ENCODE measurements around the gene DCDC1.

DCDC1 gene

DNA sequence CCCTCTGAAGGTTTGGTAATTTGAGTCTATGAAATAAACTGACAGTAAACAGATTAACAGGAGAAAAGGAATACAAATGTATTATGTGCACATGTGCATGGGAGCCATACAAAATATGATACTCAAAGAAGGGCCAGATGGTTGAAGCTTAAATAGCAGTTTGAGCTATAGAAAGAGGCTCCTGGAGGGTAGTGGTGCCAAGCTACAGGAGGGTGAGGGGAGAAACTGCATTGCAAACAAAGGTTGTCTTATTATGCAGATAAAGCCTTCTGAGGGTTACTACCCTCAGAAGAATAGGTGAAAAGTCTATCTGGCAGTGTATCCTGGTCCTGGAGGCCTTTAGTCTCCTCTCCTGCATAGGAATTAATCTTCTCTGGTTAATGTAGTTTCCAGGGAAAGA lies 516.1 kb downstream of the DCDC1 start:
- TF ChIP-seq POLR2A (IDR thresholded peaks at IDR 0.05; ENCODE audit: low read length) (no peak), GATA1 (IDR thresholded peaks at IDR 0.05; ENCODE audit: low read depth, low read length) (no peak)
- no peak for DNase-seq

DNA sequence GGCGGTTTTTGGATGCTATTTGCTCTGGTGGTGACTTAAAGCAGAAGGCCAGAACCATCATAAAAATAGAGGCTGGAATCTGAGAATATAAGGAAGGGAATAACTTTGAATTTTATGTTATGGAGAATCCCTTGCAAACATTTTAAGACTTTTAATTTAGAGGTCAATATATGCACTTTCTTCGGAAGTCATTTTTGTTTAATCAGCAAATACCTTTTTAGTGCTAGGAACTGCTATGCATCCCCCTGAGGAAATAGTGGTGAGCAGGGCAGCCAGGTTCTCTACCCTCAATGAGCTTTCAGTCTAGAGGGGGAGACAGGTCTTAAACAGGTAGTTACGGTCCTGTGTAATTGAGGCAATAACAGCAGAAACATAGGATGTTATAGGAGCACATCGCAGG lies 516.9 kb downstream of the DCDC1 start:
- DNase-seq, result no peak
- TF ChIP-seq POLR2A (IDR thresholded peaks at IDR 0.05; ENCODE audit: low read length), result no peak
- TF ChIP-seq GATA1 (IDR thresholded peaks at IDR 0.05; ENCODE audit: low read depth, low read length), result no peak

DNA sequence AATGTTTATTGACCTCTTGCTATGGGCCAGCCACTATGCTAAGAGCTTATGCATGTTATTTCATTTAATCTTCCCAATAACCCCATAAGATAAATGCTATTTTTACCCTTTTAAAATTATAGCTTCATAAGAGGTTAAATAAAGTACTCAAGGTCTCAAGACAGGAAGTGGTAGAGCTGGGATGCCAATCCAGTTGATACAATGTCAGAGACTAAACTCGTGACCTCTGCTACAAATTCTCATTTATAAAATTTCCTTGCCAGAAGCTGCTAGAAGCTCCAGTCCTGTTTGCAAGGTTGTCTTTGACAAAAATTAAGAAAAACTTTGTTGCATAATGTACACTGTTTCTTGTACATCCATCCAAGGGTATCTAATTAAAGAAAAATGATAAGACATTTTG lies 517.4 kb downstream of the DCDC1 start:
- TF ChIP-seq POLR2A (IDR thresholded peaks at IDR 0.05; ENCODE audit: low read length) (no peak), GATA1 (IDR thresholded peaks at IDR 0.05; ENCODE audit: low read depth, low read length) (no peak)
- DNase-seq, result no peak

DNA sequence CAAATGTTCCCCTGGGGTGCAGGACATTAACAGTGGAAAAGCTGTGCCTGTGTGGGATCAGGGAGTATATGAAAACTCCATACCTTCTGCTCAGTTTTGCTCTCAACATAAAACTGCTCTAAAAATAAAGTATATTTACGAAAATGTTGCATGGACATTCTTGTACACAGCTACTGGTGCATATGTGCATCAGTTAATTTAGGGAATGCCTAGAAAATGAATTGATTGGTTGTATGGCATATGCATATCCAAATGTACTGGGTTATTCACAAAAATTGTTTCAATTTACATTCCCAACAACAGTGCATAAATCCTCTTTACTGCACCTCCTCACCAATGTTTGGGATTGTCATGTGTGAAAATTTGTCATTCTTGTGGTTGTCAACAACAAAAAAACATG lies 532.3 kb downstream of the DCDC1 start:
- DNase-seq, result no peak
- TF ChIP-seq GATA1 (IDR thresholded peaks at IDR 0.05; ENCODE audit: low read depth, low read length) (no peak), POLR2A (IDR thresholded peaks at IDR 0.05; ENCODE audit: low read length) (no peak)

DNA sequence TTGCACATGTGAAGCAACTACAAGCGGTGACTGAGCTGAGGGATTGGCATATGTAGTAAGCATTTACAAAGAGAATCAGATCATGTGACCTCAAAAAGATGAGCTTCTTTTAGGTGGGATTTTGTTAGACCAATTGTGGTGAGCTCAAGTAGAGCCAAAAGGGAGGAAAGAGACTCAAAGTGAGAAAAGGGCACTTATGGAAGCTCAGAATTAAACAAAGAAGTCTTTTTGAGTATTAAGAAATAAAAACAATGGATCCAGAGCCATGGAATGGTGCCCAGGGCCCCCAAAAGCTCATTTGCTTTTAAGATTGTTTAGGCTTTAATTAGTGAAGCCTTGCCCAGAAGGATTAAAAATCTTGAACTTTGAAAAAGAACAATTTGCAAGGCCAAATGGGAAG lies 536.7 kb downstream of the DCDC1 start:
- DNase-seq, result no peak

DNA sequence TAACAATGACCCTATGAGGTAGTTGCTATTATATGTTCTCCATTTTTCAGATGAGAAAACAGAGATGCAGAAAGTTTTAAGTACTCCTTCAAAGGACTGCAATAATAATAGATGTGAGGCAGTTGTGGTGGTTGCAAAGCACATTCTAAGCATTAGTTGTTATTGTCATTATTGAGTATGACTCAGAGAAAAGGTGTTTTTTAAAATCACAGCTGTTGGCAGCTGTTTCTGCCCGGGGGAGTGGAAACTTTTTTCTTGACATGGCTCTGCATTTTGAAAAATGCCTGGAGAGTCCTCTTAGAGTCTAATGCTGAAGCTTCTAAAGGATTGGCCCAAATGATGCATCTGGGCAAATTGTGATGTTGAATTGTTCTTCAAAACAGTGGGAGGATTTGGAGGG lies 538.9 kb downstream of the DCDC1 start:
- no peak for TF ChIP-seq GATA1 (IDR thresholded peaks at IDR 0.05; ENCODE audit: low read depth, low read length)
- no peak for TF ChIP-seq POLR2A (IDR thresholded peaks at IDR 0.05; ENCODE audit: low read length)

More for the DNA sequence above, 536.7 kb downstream of the DCDC1 start:
- TF ChIP-seq POLR2A (IDR thresholded peaks at IDR 0.05; ENCODE audit: low read length) (no peak), GATA1 (IDR thresholded peaks at IDR 0.05; ENCODE audit: low read depth, low read length) (no peak)

DNA sequence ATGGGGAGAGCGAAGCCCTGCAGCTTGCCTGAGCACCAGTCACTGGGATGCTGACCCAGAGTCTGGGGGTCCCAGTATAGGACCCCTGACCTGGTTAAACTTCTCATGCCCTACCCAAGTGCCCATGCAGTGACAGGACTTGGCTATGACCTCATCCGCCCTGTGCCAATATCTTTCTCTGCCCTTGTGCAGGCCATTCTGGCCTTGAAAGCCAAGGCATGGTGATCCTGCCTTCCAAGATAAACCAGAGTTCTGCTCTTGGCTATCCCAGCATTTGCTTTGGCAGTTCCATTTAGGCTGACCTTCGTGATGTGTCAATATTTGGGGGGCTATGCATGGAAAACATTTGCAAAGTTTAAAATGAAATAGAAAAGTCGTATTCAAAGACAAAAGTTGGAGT lies 542.6 kb downstream of the DCDC1 start:
- no peak for TF ChIP-seq GATA1 (IDR thresholded peaks at IDR 0.05; ENCODE audit: low read depth, low read length)
- no peak for TF ChIP-seq POLR2A (IDR thresholded peaks at IDR 0.05; ENCODE audit: low read length)
- DNase-seq, result no peak

More for the DNA sequence above, 538.9 kb downstream of the DCDC1 start:
- no peak for DNase-seq

DNA sequence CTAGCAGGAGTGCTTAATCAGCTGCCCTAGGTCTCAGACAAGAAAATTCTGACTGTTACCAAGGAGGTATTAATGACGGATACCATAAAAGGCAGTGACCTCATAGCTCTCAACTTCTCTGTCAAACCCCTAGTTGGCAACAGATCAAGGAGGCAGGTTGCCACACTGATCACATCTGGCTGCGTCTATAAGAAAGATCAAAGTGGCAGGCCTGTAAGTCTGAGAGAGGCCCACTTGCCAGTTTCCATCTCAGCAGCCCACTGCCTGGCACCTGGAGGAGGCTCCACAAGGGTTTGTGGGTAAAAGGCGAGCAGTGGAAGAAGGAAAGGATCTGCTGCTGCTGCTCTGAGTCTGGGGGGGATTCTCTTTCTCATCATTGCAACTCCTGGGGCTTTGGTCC lies 543.8 kb downstream of the DCDC1 start:
- no peak for DNase-seq
- TF ChIP-seq GATA1 (IDR thresholded peaks at IDR 0.05; ENCODE audit: low read depth, low read length) (no peak), POLR2A (IDR thresholded peaks at IDR 0.05; ENCODE audit: low read length) (no peak)

DNA sequence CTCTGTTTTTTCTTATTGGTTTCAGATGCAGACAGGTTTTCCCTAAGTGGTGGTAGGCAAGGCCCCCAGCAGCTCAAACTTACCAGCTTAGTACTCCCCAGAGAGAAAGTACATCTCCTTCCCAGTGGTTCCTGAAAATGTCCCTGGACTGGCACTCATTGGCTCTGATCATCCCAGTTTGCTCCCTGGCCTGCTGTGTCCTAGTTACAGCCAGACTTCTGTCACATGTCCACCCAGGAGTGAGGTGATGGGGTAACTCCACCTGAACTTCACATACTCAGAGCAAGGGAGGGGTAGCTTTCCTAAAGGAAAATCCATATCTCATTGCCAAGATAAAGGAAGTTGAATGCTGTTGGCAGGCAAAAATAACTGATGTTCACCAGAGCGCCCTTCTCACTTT lies 546.4 kb downstream of the DCDC1 start:
- TF ChIP-seq POLR2A (IDR thresholded peaks at IDR 0.05; ENCODE audit: low read length) (no peak), GATA1 (IDR thresholded peaks at IDR 0.05; ENCODE audit: low read depth, low read length) (no peak)
- no peak for DNase-seq

DNA sequence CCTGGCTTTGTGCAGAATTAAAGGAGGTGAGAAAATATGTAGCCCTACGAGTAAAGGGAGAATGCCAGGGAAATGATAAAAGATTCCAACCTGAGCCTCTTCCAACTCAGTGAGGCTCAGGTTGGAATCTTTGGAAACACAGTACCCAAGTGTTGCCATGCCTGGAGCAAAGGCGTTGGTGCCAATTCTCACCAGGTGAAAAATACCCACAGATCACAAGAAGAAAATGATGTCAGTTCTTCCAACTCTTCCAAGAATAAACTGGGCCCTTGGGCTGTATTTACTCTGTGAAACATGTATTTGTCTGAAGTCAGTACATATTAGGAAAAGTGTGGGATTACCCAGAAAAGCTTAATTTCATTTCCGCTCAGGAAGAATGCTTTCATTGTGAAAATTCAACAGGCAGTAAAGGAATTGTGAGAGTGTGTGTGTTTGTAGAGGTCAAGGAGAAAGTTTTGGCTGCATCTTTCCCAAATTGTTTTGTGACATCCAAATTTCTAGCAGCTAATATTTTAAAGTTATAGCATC lies 548.0 kb downstream of the DCDC1 start:
- TF ChIP-seq GATA1 (IDR thresholded peaks at IDR 0.05; ENCODE audit: low read depth, low read length) (no peak), POLR2A (IDR thresholded peaks at IDR 0.05; ENCODE audit: low read length) (no peak)
- no peak for DNase-seq

DNA sequence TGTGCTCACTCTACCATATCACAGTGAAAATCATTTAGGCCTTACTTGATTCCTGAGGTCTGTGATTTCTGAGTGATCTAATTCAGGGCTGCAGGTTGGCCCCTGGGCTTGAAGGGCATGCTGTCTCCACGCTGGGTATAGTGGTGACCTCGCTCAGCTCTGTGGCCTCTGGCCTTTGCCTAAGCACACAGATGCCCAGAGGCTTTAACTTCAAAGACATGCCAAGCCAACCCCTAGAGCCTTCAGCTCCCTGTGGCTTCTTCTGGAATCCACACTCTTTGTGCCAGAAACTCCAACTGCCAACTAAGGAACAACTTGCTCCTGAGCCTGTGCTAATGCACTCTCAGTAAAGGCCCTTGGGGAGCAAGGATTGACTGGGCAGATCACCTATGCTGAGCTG lies 550.8 kb downstream of the DCDC1 start:
- DNase-seq, result no peak
- TF ChIP-seq GATA1 (IDR thresholded peaks at IDR 0.05; ENCODE audit: low read depth, low read length) (no peak), POLR2A (IDR thresholded peaks at IDR 0.05; ENCODE audit: low read length) (no peak)

DNA sequence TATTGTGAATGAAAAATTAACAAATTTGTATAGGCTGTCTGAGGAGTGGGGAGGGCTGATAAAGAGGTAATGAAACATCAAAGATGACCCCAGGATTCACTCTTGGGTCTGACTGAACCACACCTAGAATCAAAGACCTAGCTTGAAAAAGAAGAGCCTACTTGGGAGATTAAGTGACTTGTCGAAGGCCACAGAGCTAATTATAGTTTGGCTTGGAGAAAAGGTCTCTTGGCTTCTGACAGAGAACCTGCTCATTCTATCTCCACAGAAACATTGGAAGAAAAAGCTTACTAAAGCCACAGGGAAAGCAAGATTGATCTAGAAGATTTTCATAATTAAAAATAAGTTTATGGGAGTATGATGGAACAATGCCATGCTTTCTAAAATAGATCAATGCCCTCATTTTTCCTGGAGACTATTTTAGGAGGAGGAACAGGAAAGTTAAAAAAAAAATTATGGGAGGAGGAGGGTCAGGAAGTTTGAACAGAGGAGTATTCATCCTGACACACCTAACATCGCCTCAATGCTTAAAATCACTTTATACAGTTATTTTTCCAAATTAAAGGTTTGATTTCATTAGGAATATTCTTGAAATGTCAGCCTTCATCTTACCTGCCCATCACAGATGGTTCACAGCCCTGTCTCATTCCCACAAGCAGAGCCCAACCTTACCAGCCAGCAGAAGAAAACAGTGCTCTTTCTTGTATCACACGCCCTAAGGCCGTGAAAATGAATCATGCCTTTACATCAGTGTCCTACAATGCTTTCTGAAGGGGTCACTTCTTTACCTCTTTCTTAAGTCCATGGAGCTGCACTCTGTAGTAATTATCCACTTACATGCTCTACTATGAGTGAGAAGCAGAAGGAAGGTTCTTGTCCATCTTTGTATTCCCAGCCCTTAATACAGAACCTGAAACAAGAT lies 552.3 kb downstream of the DCDC1 start:
- TF ChIP-seq POLR2A (IDR thresholded peaks at IDR 0.05; ENCODE audit: low read length) (no peak), GATA1 (IDR thresholded peaks at IDR 0.05; ENCODE audit: low read depth, low read length) (no peak)
- no peak for DNase-seq

DNA sequence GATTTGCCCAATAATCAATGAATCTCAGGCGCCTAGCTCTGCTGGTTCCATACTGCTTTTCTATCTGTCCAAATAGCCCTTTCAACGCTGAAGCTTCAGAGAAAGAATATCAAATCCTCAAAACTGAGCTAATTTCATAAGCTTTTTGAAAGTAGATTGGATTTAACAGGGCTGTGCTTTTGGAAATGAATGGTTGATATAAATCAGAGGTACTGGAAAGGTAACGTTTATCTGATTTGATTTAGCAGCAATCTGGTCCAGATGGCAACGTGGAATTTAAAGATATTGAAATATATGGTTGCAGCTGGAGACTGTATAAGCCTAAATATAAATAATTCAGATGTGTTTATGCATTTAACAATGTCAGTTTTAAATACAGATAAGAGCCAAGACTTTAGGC lies 553.9 kb downstream of the DCDC1 start:
- DNase-seq, result no peak
- TF ChIP-seq POLR2A (IDR thresholded peaks at IDR 0.05; ENCODE audit: low read length) (no peak), GATA1 (IDR thresholded peaks at IDR 0.05; ENCODE audit: low read depth, low read length) (no peak)

DNA sequence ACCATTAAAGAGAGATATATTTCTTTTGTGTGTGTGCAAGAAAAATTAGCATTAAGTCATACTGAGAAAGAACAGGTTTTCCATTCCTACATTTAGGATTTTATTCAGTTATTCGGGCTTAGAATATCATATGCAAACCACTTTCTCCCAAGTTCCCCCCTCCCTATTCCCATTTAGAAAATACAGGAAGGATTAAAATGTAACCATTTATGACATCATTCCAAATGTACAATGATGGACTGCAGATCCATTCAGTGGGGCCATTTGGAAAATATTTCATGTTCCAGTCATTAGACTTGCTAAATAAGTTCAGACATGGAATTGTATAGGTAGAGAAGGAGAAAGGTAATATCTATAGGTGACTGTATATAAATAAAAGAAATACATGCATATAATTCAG lies 554.8 kb downstream of the DCDC1 start:
- DNase-seq, result no peak
- no peak for TF ChIP-seq POLR2A (IDR thresholded peaks at IDR 0.05; ENCODE audit: low read length)
- no peak for TF ChIP-seq GATA1 (IDR thresholded peaks at IDR 0.05; ENCODE audit: low read depth, low read length)
